CD4-positive, alpha-beta T cell treated with Interleukin-4 for 1 hour (primary cell): ENCODE results near the gene ZNF398.
"Not testable (repeated sequence)": the region's sequence is repeated elsewhere in the genome, so short reads cannot be mapped to it uniquely, and the experiment has no call there.

ENCODE experiments used
- DNase-seq, 2 donors: peaks; one replicate each; pipeline ENCODE4 v3.0.0-alpha.2; 2020 to 2022

Gene ZNF398

GRCh38 chr7:149147072-149147751 lies at the start of gene ZNF398:
Gene ZNF398, plus strand, starts transcription at chr7:149147453. Its CDS starts 290 bp downstream, at chr7:149147743.
- DNase-seq = peak; percentile 89

- no peak for DNase-seq
Observed at GRCh38 chr7:149099058-149099457, 48.2 kb upstream of the ZNF398 start.

- no peak for DNase-seq
Observed at GRCh38 chr7:149100821-149101220, 46.4 kb upstream of the ZNF398 start.

- no peak for DNase-seq
Observed at GRCh38 chr7:149102666-149103065, 44.6 kb upstream of the ZNF398 start.

- DNase-seq = no peak
Observed at GRCh38 chr7:149103424-149103823, 43.8 kb upstream of the ZNF398 start.

- no peak for DNase-seq
Observed at GRCh38 chr7:149104214-149104613, 43.0 kb upstream of the ZNF398 start.

GRCh38 chr7:149104749-149105148 lies 42.5 kb upstream of the ZNF398 start:
- DNase-seq = no peak

- no peak for DNase-seq
Observed at GRCh38 chr7:149109969-149110368, 37.3 kb upstream of the ZNF398 start.

- DNase-seq = peak in 1 of 2 donors; percentile 15
Observed at GRCh38 chr7:149125189-149125862, 21.9 kb upstream of the ZNF398 start.

GRCh38 chr7:149125863-149126661 lies 21.2 kb upstream of the ZNF398 start, which contains the start of gene ZNF425:
Gene ZNF425, minus strand, starts transcription at chr7:149126324. Its CDS starts 111 bp downstream, at chr7:149126213.
- DNase-seq = peak; percentile 92 to 93

- DNase-seq = peak; percentile 41 to 64
Observed at GRCh38 chr7:149126662-149127266, 20.5 kb upstream of the ZNF398 start.

- DNase-seq = no peak
Observed at GRCh38 chr7:149130572-149131198, 16.6 kb upstream of the ZNF398 start.

GRCh38 chr7:149133028-149133710 lies 14.1 kb upstream of the ZNF398 start:
- no peak for DNase-seq

- DNase-seq = no peak
Observed at GRCh38 chr7:149136118-149136517, 11.1 kb upstream of the ZNF398 start.

- no peak for DNase-seq
Observed at GRCh38 chr7:149140831-149141230, 6.4 kb upstream of the ZNF398 start.

- DNase-seq = no peak
Observed at GRCh38 chr7:149141893-149142292, 5.4 kb upstream of the ZNF398 start.

GRCh38 chr7:149144436-149144922 lies 2.8 kb upstream of the ZNF398 start:
- not testable (repeated sequence) for DNase-seq

GRCh38 chr7:149145031-149145845 lies 2.0 kb upstream of the ZNF398 start:
- no peak for DNase-seq

GRCh38 chr7:149147752-149148653 lies 750 bp downstream of the ZNF398 start:
- DNase-seq = peak; percentile 56 to 64

GRCh38 chr7:149150981-149151380 lies 3.7 kb downstream of the ZNF398 start:
- no peak for DNase-seq
